WTC11 (cell line): Measurements from ENCODE around the gene ACOX2. TPM values are rescaled to one million over a fixed set of nuclear protein-coding genes. Genes with fewer than 3 reads are reported as not detected.

ENCODE experiments used
- ATAC-seq: fragments of 200-7000 bp; cut with Tn5 transposase; 2 replicates; pipeline ENCODE4 v1.10.0; 2021; ENCODE audit warnings: mild to moderate bottlenecking, moderate library complexity
- CTCF ChIA-PET: fragments of 300-600 bp; sonication (Branson Sonifier 250); formaldehyde crosslinking; loops from one replicate; lab custom pipeline; 2021; ENCODE audit warnings: antibody characterized with exemption; lab: Charles Lee
- POLR2A ChIA-PET: fragments of 350-600 bp; sonication (Branson Sonifier 250); formaldehyde crosslinking; loops from one replicate; lab custom pipeline; 2021; ENCODE audit warnings: antibody characterized with exemption; lab: Charles Lee
- DNase-seq: peaks from one replicate; pipeline ENCODE4 v3.0.0; 2021; ENCODE audit warnings: low spot score
- H3K27ac Mint-ChIP-seq: 2 replicates; pipeline ENCODE4 v1.8.0; 2021; ENCODE audit warnings: mixed read lengths
- H3K27me3 Mint-ChIP-seq: 2 replicates; pipeline ENCODE4 v1.8.0; 2021; ENCODE audit warnings: low read depth, mild to moderate bottlenecking, moderate library complexity, mixed read lengths
- H3K36me3 Mint-ChIP-seq: 2 replicates; pipeline ENCODE4 v1.8.0; 2021; ENCODE audit warnings: mixed read lengths
- H3K4me1 Mint-ChIP-seq: 2 replicates; pipeline ENCODE4 v1.8.0; 2022; ENCODE audit warnings: mixed read lengths
- H3K4me3 Mint-ChIP-seq: 2 replicates; pipeline ENCODE4 v1.8.0; 2021; ENCODE audit warnings: mild to moderate bottlenecking, moderate library complexity, mixed read lengths
- H3K9me3 Mint-ChIP-seq: 2 replicates; pipeline ENCODE4 v1.8.0; 2021; ENCODE audit warnings: mixed read lengths
- AFF4 ChIP-seq: sonication (generic); formaldehyde crosslinking; IDR thresholded peaks from 2 replicates; pipeline ENCODE4 v1.8.1; 2023; ENCODE audit warnings: mild to moderate bottlenecking, missing genetic modification reagents, borderline replicate concordance
- CREB1 ChIP-seq: sonication (generic); formaldehyde crosslinking; IDR thresholded peaks from 2 replicates; pipeline ENCODE4 v1.8.0; 2023; ENCODE audit warnings: mild to moderate bottlenecking, missing genetic modification reagents
- CTCF ChIP-seq: fragments of 200-600 bp; IDR thresholded peaks from 2 replicates; pipeline ENCODE4 v1.8.0; 2022; ENCODE audit warnings: antibody characterized with exemption
- E2F5 ChIP-seq: sonication (generic); formaldehyde crosslinking; IDR thresholded peaks from 2 replicates; pipeline ENCODE4 v1.8.1; 2022; ENCODE audit warnings: mild to moderate bottlenecking, moderate library complexity, missing genetic modification reagents
- ESRRA ChIP-seq: sonication (generic); formaldehyde crosslinking; IDR thresholded peaks from 2 replicates; pipeline ENCODE4 v1.8.1; 2022; ENCODE audit warnings: mild to moderate bottlenecking, missing genetic modification reagents, borderline replicate concordance
- IRF2 ChIP-seq: sonication (generic); formaldehyde crosslinking; IDR thresholded peaks from 2 replicates; pipeline ENCODE4 v1.8.0; 2022; ENCODE audit warnings: low read depth, missing genetic modification reagents, borderline replicate concordance
- JUN ChIP-seq: sonication (generic); formaldehyde crosslinking; IDR thresholded peaks from 2 replicates; pipeline ENCODE4 v1.8.0; 2023; ENCODE audit warnings: mild to moderate bottlenecking, missing genetic modification reagents
- NR3C1 ChIP-seq: sonication (generic); formaldehyde crosslinking; conservative IDR thresholded peaks from 2 replicates; pipeline ENCODE4 v1.8.1; 2023; ENCODE audit warnings: low read depth, mild to moderate bottlenecking, missing genetic modification reagents
- OVOL2 ChIP-seq: fragments of 250-450 bp; sonication (Bioruptor Pico); IDR thresholded peaks from 2 replicates; pipeline ENCODE4 v1.9.0; 2021; ENCODE audit warnings: mild to moderate bottlenecking, borderline replicate concordance
- ZNF121 ChIP-seq: sonication (generic); formaldehyde crosslinking; IDR thresholded peaks from 2 replicates; pipeline ENCODE4 v1.8.0; 2023; ENCODE audit warnings: missing genetic modification reagents
- ZNF138 ChIP-seq: sonication (generic); formaldehyde crosslinking; conservative IDR thresholded peaks from 2 replicates; pipeline ENCODE4 v1.8.1; 2022; ENCODE audit warnings: mild to moderate bottlenecking, moderate library complexity, missing genetic modification reagents
- ZNF263 ChIP-seq: sonication (generic); formaldehyde crosslinking; IDR thresholded peaks from 2 replicates; pipeline ENCODE4 v1.8.1; 2022; ENCODE audit warnings: low read depth, mild to moderate bottlenecking, moderate library complexity, missing genetic modification reagents
- ZNF416 ChIP-seq: fragments of 250-450 bp; sonication (Bioruptor Pico); IDR thresholded peaks from 2 replicates; pipeline ENCODE4 v1.9.0; 2021; ENCODE audit warnings: mild to moderate bottlenecking, inconsistent platforms
- ZNF423 ChIP-seq: fragments of 250-450 bp; sonication (Bioruptor Pico); IDR thresholded peaks from 2 replicates; pipeline ENCODE4 v2.1.2; 2022; ENCODE audit warnings: mild to moderate bottlenecking, moderate library complexity
- ZNF512 ChIP-seq: sonication (generic); formaldehyde crosslinking; IDR thresholded peaks from 2 replicates; pipeline ENCODE4 v1.8.1; 2022; ENCODE audit warnings: missing genetic modification reagents, borderline replicate concordance
- total RNA-seq: library from RNA; stranded (reverse); gene quantifications from 3 replicates; pipeline ENCODE4 v1.2.3, GENCODE V29; 2021
- TF ChIP-seq, protein P1 (sequence below): sonication (generic); formaldehyde crosslinking; IDR thresholded peaks from 2 replicates; pipeline ENCODE4 v1.8.0; 2022; ENCODE audit warnings: mild to moderate bottlenecking, missing genetic modification reagents

Gene ACOX2
- total RNA-seq, 1 experiment from 2014 or later: 1.1 TPM

DNA sequence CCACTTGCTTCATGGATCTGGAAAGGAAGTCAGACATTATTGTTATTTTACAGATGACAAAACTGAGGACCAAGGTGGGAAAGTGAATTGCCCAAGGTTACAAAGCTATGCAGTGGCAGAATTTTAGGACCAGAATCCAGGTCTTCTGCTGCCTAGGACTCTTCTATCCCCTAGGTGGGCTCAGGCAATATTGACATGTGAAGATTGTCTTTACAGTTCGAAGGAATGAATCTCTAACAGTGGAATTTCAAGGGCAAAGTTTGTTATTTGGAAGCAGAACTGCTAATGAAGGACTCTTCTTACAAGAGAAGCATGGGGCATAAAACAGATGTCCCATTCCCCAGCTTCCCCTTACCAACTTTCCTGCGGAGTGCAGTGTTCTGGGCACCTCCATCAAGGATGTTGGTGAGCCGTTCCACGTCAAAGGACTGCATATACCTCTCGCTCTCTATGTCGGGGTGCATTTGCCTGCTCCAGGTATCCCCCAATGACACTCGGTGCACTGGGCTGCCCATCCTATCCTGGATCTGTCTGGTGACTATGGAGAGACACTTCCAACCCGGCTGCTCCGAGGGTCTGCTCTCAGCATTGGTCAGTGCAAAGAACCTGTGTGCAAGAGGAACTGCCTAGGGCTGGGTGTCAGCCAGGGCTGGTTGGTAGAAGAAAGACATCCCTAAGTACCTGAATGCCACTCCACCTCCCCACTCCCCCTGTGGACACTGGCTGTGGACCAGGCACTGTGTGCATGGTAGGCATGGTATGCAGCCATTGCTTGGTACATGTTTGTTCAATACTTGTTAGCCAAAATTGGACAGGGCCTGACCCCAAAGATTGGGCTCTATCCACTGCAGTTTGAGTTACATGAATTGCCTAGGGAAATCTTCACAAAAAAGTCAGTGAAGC lies 2.1 kb downstream of the ACOX2 start (continued):
- no peak for TF ChIP-seq ZNF512
- TF ChIP-seq, protein P1, sequence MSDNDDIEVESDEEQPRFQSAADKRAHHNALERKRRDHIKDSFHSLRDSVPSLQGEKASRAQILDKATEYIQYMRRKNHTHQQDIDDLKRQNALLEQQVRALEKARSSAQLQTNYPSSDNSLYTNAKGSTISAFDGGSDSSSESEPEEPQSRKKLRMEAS: no peak
- no peak for TF ChIP-seq ZNF121 (CRISPR knock-in tag)

DNA sequence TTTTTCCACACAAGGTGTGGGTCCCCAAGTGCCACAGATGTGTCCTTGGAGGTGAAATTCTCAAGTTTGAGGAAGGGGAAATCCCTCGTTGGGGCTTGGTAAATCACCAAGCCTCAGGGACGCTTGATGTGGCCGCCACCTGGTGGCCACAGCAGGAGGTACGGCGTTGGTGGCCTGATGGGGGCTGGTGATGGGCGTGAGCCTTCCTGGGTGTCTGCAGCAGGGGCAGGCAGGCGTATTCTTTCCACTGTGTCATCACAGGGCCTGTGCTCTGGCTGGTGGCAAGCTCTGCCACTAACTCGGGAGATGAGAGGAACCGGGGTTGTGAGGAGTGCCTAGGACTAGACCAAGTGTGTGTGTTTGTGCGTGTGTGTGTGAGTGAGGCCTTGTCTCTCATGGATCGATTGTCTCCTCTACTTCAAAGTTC lies 4.2 kb downstream of the ACOX2 start:
- peaks cover 9% of the 10 kb centered on the region for H3K4me1 Mint-ChIP-seq
- TF ChIP-seq ESRRA (CRISPR knock-in tag) (no peak), NR3C1 (no peak), ZNF138 (CRISPR knock-in tag) (no peak), CTCF (peak; percentile 79), AFF4 (no peak), ZNF423 (CRISPR knock-in tag) (peak; percentile 64; the same call in 1 of the 2 replicates), CREB1 (CRISPR knock-in tag) (no peak), IRF2 (CRISPR knock-in tag) (no peak), JUN (CRISPR knock-in tag) (no peak), ZNF263 (no peak), E2F5 (CRISPR knock-in tag) (no peak), OVOL2 (CRISPR knock-in tag) (no peak), ZNF416 (no peak)
- ChIA-PET CTCF (interaction anchor here (0.6 to 1.6 kb wide), 3 partner anchors 37 to 226 kb away, joined by 3 read pairs; partner anchors contain the start of genes HTD2 and RPP14), POLR2A (no interaction called here)
- ATAC-seq (peak; percentile 68), DNase-seq (peak; percentile 77)
- H3K27me3 Mint-ChIP-seq: no peaks in the 10 kb centered on the region
- H3K36me3 Mint-ChIP-seq: no peaks in the 10 kb centered on the region
- no peak overlapping the region for H3K4me3 Mint-ChIP-seq
- H3K27ac Mint-ChIP-seq: no peak overlapping the region
- no peaks in the 10 kb centered on the region for H3K9me3 Mint-ChIP-seq
